Measurements from ENCODE around the gene FBN1.

Gene FBN1

GRCh38 chr15:48578965-48579364 lies 66.5 kb downstream of the FBN1 start:
- ATAC-seq = no peak

GRCh38 chr15:48577469-48577868 lies 68.0 kb downstream of the FBN1 start:
- no peak for ATAC-seq

GRCh38 chr15:48574187-48574586 lies 71.3 kb downstream of the FBN1 start:
- no peak for ATAC-seq

- no peak for ATAC-seq
Observed at GRCh38 chr15:48573780-48574179, 71.7 kb downstream of the FBN1 start.

GRCh38 chr15:48572823-48573222 lies 72.7 kb downstream of the FBN1 start:
- no peak for ATAC-seq

GRCh38 chr15:48571510-48571909 lies 74.0 kb downstream of the FBN1 start:
- ATAC-seq = no peak

- ATAC-seq = no peak
Observed at GRCh38 chr15:48570822-48571221, 74.7 kb downstream of the FBN1 start.

GRCh38 chr15:48569591-48570302 lies 75.8 kb downstream of the FBN1 start:
- no peak for ATAC-seq

- ATAC-seq = no peak
Observed at GRCh38 chr15:48566668-48567067, 78.8 kb downstream of the FBN1 start.

- ATAC-seq = no peak
Observed at GRCh38 chr15:48565560-48566482, 79.7 kb downstream of the FBN1 start.

- ATAC-seq = no peak
Observed at GRCh38 chr15:48564690-48565089, 80.8 kb downstream of the FBN1 start.

GRCh38 chr15:48563934-48564333 lies 81.6 kb downstream of the FBN1 start:
- ATAC-seq = no peak

- no peak for ATAC-seq
Observed at GRCh38 chr15:48560321-48561051, 85.0 kb downstream of the FBN1 start.

GRCh38 chr15:48559285-48559684 lies 86.2 kb downstream of the FBN1 start:
- ATAC-seq = no peak

- ATAC-seq = no peak
Observed at GRCh38 chr15:48558226-48558625, 87.3 kb downstream of the FBN1 start.

- no peak for ATAC-seq
Observed at GRCh38 chr15:48557335-48557734, 88.2 kb downstream of the FBN1 start.

- ATAC-seq = no peak
Observed at GRCh38 chr15:48556159-48556897, 89.2 kb downstream of the FBN1 start.

GRCh38 chr15:48555241-48555881 lies 90.1 kb downstream of the FBN1 start:
- ATAC-seq = no peak

GRCh38 chr15:48554112-48554511 lies 91.4 kb downstream of the FBN1 start:
- ATAC-seq = no peak

- no peak for ATAC-seq
Observed at GRCh38 chr15:48553559-48553958, 92.0 kb downstream of the FBN1 start.

GRCh38 chr15:48550822-48551525 lies 94.5 kb downstream of the FBN1 start:
- ATAC-seq = no peak
